Sigmoid colon (tissue), 4 donors: ENCODE data around the gene CHID1.

Source experiments
- CTCF ChIP-seq, 4 experiments: fragments of 450-650 bp in 3 of 4; fragments of 200-600 bp in 1 of 4; IDR thresholded peaks; one replicate each; pipeline ENCODE4 v1.5.1; 2016 to 2019; ENCODE audit warnings: antibody characterized with exemption in 4 of 4, mild to moderate bottlenecking in 3 of 4, moderate library complexity in 2 of 4
- EP300 ChIP-seq, 4 donors: sonication (generic); formaldehyde crosslinking; IDR thresholded peaks; one replicate each; pipeline ENCODE4 v1.6.1; 2017; ENCODE audit warnings: antibody characterized with exemption in 4 of 4
- POLR2AphosphoS5 ChIP-seq, 4 donors: sonication (generic); formaldehyde crosslinking; IDR thresholded peaks; one replicate each; pipeline ENCODE4 v1.6.1; 2017; ENCODE audit warnings: antibody characterized with exemption in 4 of 4

GRCh38 chr11:837990-838307 lies 72.7 kb downstream of the CHID1 start:
- TF ChIP-seq CTCF (IDR thresholded peaks at IDR 0.05), result no peak
- no peak for TF ChIP-seq POLR2AphosphoS5 (IDR thresholded peaks at IDR 0.05)
- TF ChIP-seq EP300 (IDR thresholded peaks at IDR 0.05), result no peak
